CD4-positive, alpha-beta T cell (primary cell): ENCODE results near the gene NRROS. TPM values are rescaled to one million over a fixed set of nuclear protein-coding genes. Genes with fewer than 3 reads are reported as not detected.
A peak's percentile ranks its signal among the peaks of the same experiment; 100 is the strongest.

Experiments
- ATAC-seq: fragments of 200-7000 bp; cut with Tn5 transposase; one replicate; pipeline ENCODE4 v1.10.0; 2022; ENCODE audit warnings: mild to moderate bottlenecking; ENCODE audit not compliant: poor library complexity
- CTCF ChIA-PET: fragments of 350-600 bp; sonication (Branson Sonifier 250); formaldehyde crosslinking; loops from one replicate; lab custom pipeline; 2021; ENCODE audit warnings: antibody characterized with exemption, inconsistent platforms; lab: Charles Lee
- POLR2A ChIA-PET: fragments of 350-600 bp; sonication (Branson Sonifier 250); formaldehyde crosslinking; loops from one replicate; lab custom pipeline; 2021; ENCODE audit warnings: antibody characterized with exemption, inconsistent platforms; lab: Charles Lee
- DNase-seq, 14 experiments: peaks; one replicate each; pipeline ENCODE4 v3.0.0-alpha.2; 2013 to 2020; ENCODE audit warnings: mixed read lengths in 2 of 14
- H3K27ac ChIP-seq, 2 donors: one replicate each; pipeline versions ENCODE4 v1.5.1 to v1.7.0; 2013; ENCODE audit warnings: low read length in 2 of 2, low read depth in 1 of 2, mild to moderate bottlenecking in 1 of 2
- H3K27me3 ChIP-seq, 2 experiments: 1 replicate in 1 of 2; 2 replicates in 1 of 2; pipeline versions ENCODE4 v1.6.1 to v1.7.0; 2013; ENCODE audit warnings: low read length in 2 of 2, control low read depth in 1 of 2, mild to moderate bottlenecking in 1 of 2, moderate library complexity in 1 of 2; ENCODE audit not compliant: insufficient read depth in 2 of 2, control insufficient read depth in 1 of 2
- H3K36me3 ChIP-seq: one replicate; pipeline ENCODE4 v1.6.1; 2013; ENCODE audit warnings: low read length, control low read depth; ENCODE audit not compliant: insufficient read depth
- H3K4me1 ChIP-seq: one replicate; pipeline ENCODE4 v1.6.1; 2013; ENCODE audit warnings: low read length, control low read depth; ENCODE audit not compliant: insufficient read depth
- H3K4me3 ChIP-seq: one replicate; pipeline ENCODE4 v1.5.1; 2013; ENCODE audit warnings: mild to moderate bottlenecking, low read length, moderate library complexity
- H3K9me3 ChIP-seq, 2 experiments: 1 replicate in 1 of 2; 2 replicates in 1 of 2; pipeline versions ENCODE4 v1.6.1 to v1.7.0; 2013; ENCODE audit warnings: low read length in 2 of 2, mild to moderate bottlenecking in 2 of 2, control low read depth in 1 of 2, moderate library complexity in 1 of 2; ENCODE audit not compliant: control insufficient read depth in 1 of 2, insufficient read depth in 1 of 2
- H3K27ac Mint-ChIP-seq: one replicate; pipeline ENCODE4 v1.8.0; 2020; ENCODE audit warnings: mixed read lengths
- H3K27me3 Mint-ChIP-seq: one replicate; pipeline ENCODE4 v1.8.0; 2021; ENCODE audit warnings: mixed read lengths
- H3K36me3 Mint-ChIP-seq: one replicate; pipeline ENCODE4 v1.8.0; 2021; ENCODE audit warnings: low read depth, mixed read lengths
- H3K4me1 Mint-ChIP-seq: one replicate; pipeline ENCODE4 v1.8.0; 2021; ENCODE audit warnings: low read depth, mixed read lengths
- H3K4me3 Mint-ChIP-seq: one replicate; pipeline ENCODE4 v1.8.0; 2020; ENCODE audit warnings: mild to moderate bottlenecking, mixed read lengths
- H3K9me3 Mint-ChIP-seq: one replicate; pipeline ENCODE4 v1.8.0; 2020; ENCODE audit warnings: mixed read lengths
- CTCF ChIP-seq: fragments of 200-600 bp; IDR thresholded peaks from one replicate; pipeline ENCODE4 v1.8.0; 2022; ENCODE audit warnings: antibody characterized with exemption, mild to moderate bottlenecking
- intact Hi-C, 2 experiments: fragments of 100-400 bp; cut with DNase I in 1 of 2; cut with micrococcal nuclease in 1 of 2; formaldehyde crosslinking; loops; one replicate each; pipeline versions ENCODE4 v1.15.1 to v1.9.0; 2023 to 2025; cut with DNase I, micrococcal nuclease
- total RNA-seq, 174 experiments: library from RNA in 2 of 174; stranded (reverse) in 2 of 174; gene quantifications; one replicate each; pipeline ENCODE4 v1.2.3 and lab custom pipeline; 2021 to 2026

The NRROS gene
- total RNA-seq, 2 experiments from 2014 or later = 7.4 to 8.4 TPM

- Histone ChIP-seq H3K4me3 (no peak overlapping the region), H3K4me1 (peaks cover 11% of the 10 kb centered on the region), H3K27ac (no peak overlapping the region), H3K36me3 (no peaks in the 10 kb centered on the region), H3K27me3 (no peaks in the 10 kb centered on the region), H3K9me3 (no peaks in the 10 kb centered on the region)
- H3K4me3 Mint-ChIP-seq = no peak overlapping the region
- DNase-seq (no peak), ATAC-seq (no peak)
- no peaks in the 10 kb centered on the region for H3K9me3 Mint-ChIP-seq
- no peaks in the 10 kb centered on the region for H3K36me3 Mint-ChIP-seq
- CTCF ChIA-PET = interaction anchor here (1.0 to 1.5 kb wide), 2 partner anchors 81 to 91 kb away, joined by 3 to 4 read pairs; no protein-coding TSS in a partner anchor
- POLR2A ChIA-PET = interaction anchor here (0.6 kb wide), 1 partner anchor 15 kb away, joined by 3 read pairs; no protein-coding TSS in a partner anchor
- no peaks in the 10 kb centered on the region for H3K4me1 Mint-ChIP-seq
- intact Hi-C loops = no loop called here
- no peak for TF ChIP-seq CTCF
- H3K27me3 Mint-ChIP-seq = no peaks in the 10 kb centered on the region
- H3K27ac Mint-ChIP-seq = peak overlapping the region; percentile 36
Measured at GRCh38 chr3:196695849-196696226, 56.3 kb downstream of the NRROS start.

- TF ChIP-seq CTCF = no peak
- ChIA-PET POLR2A (interaction anchor here (0.7 to 0.8 kb wide), 2 partner anchors 43 to 57 kb away, joined by 3 read pairs; no protein-coding TSS in a partner anchor), CTCF (interaction anchor here (1.5 kb wide), 1 partner anchor 92 kb away, joined by 4 read pairs; no protein-coding TSS in a partner anchor)
- no peak overlapping the region for H3K27ac ChIP-seq
- Mint-ChIP-seq H3K27ac (no peak overlapping the region), H3K4me1 (no peaks in the 10 kb centered on the region), H3K4me3 (no peak overlapping the region), H3K36me3 (no peaks in the 10 kb centered on the region), H3K27me3 (no peaks in the 10 kb centered on the region), H3K9me3 (no peaks in the 10 kb centered on the region)
- DNase-seq (no peak), ATAC-seq (no peak)
- no peaks in the 10 kb centered on the region for H3K36me3 ChIP-seq
- peaks cover 11% of the 10 kb centered on the region for H3K4me1 ChIP-seq
- H3K9me3 ChIP-seq = no peaks in the 10 kb centered on the region
- no peaks in the 10 kb centered on the region for H3K27me3 ChIP-seq
- H3K4me3 ChIP-seq = no peak overlapping the region
- intact Hi-C loops = no loop called here
Measured at GRCh38 chr3:196697270-196697669, 57.8 kb downstream of the NRROS start.

GRCh38 chr3:196699749-196700148 lies 60.3 kb downstream of the NRROS start:
- H3K9me3 ChIP-seq = no peaks in the 10 kb centered on the region
- no peaks in the 10 kb centered on the region for H3K27me3 ChIP-seq
- Mint-ChIP-seq H3K4me1 (no peaks in the 10 kb centered on the region), H3K27me3 (no peaks in the 10 kb centered on the region), H3K4me3 (no peak overlapping the region), H3K9me3 (no peaks in the 10 kb centered on the region), H3K36me3 (no peaks in the 10 kb centered on the region), H3K27ac (no peak overlapping the region)
- no peak for DNase-seq
- no peak overlapping the region for H3K4me3 ChIP-seq
- no peaks in the 10 kb centered on the region for H3K36me3 ChIP-seq
- POLR2A ChIA-PET = no interaction called here
- intact Hi-C loops = no loop called here
- H3K4me1 ChIP-seq = peaks cover 6% of the 10 kb centered on the region
- TF ChIP-seq CTCF = no peak
- CTCF ChIA-PET = interaction anchor here (0.9 kb wide), 1 partner anchor 8 kb away, joined by 4 read pairs; no protein-coding TSS in a partner anchor
- no peak overlapping the region for H3K27ac ChIP-seq
- no peak for ATAC-seq
